ENCODE results near the gene CR1L.

Gene CR1L

DNA sequence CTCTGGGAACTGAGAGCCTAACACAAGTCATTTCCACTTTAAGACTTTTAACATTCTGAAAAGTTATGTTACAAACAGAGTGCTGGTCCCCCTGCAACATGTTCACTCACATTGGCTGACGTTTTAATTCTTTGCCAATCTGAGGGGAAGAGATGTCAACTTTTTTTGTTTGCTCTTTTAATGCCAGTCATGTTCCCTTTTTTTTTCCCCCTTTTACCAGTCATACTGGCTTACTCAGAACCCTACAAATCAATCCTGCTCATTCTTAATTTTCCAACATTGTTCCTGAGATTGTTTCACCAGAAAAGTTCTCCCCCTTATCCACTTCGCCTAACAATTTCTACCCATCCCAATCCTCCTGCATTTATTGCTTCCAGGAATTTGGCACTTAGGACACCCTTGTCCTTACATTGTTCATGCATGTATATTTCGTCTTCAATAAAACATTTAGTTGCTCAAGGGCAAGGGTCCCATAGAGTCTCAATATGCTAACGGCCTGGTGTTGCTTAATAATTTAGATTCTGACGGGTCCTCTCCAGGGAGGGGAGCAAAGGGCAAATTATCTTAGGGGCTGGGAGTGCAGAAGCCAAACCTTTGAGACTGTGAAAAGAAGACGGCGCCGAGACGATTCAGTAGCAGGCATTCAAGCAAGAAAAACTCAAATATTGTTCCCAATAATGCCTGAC is 624 bp upstream of the CR1L start:
- no peak for TF ChIP-seq ZFX (IDR thresholded peaks at IDR 0.05; ENCODE audit: borderline replicate concordance)
- TF ChIP-seq, protein P1, sequence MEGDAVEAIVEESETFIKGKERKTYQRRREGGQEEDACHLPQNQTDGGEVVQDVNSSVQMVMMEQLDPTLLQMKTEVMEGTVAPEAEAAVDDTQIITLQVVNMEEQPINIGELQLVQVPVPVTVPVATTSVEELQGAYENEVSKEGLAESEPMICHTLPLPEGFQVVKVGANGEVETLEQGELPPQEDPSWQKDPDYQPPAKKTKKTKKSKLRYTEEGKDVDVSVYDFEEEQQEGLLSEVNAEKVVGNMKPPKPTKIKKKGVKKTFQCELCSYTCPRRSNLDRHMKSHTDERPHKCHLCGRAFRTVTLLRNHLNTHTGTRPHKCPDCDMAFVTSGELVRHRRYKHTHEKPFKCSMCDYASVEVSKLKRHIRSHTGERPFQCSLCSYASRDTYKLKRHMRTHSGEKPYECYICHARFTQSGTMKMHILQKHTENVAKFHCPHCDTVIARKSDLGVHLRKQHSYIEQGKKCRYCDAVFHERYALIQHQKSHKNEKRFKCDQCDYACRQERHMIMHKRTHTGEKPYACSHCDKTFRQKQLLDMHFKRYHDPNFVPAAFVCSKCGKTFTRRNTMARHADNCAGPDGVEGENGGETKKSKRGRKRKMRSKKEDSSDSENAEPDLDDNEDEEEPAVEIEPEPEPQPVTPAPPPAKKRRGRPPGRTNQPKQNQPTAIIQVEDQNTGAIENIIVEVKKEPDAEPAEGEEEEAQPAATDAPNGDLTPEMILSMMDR (IDR thresholded peaks at IDR 0.05): no peak
- no peak overlapping the region for H3K27ac ChIP-seq

DNA sequence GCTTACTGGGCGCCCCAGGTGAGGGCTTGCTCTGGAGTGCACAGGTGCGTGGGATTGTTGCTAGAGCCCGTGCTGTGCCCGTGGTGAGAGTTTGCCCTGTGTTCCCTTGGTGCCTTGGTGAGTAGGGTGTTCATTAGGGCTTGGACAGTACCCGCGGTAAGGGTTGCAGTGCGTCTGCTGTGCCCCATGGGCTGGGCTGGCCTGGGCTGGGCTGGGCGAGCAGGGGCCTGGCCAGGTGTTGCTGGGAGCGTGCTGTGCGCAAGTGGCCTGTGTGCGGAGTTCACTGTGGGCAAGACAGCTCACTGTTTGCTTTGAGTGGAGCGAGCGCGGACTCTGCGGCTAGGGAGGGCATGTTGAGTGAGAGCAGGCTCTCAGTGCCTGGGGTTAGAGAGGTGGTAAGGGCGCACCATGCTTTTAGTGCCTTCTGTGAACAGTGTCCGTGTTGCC is 725 bp downstream of the CR1L start:
- no peak overlapping the region for H3K27ac ChIP-seq
- TF ChIP-seq ZFX (IDR thresholded peaks at IDR 0.05; ENCODE audit: borderline replicate concordance): no peak
- TF ChIP-seq, protein P1 (IDR thresholded peaks at IDR 0.05): no peak

DNA sequence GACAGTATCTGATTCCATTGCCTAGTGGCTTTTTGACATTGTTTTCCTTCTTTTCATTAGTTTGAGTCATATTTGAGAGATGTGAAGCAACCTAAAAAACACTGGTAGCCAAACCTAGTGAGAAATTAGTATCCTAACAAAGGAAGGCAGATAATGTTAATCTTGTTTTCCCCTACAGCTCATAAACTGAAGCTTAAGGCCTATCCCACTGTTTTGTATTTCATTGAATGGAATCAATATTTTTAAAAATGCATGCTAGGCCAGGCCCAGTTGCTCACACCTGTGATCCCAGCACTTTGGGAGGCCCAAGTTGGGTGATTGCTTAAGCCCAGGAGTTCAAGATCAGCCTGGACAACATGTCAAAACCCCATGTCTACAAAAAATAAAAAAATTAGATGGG is 1.2 kb downstream of the CR1L start:
- no peak overlapping the region for H3K27ac ChIP-seq

DNA sequence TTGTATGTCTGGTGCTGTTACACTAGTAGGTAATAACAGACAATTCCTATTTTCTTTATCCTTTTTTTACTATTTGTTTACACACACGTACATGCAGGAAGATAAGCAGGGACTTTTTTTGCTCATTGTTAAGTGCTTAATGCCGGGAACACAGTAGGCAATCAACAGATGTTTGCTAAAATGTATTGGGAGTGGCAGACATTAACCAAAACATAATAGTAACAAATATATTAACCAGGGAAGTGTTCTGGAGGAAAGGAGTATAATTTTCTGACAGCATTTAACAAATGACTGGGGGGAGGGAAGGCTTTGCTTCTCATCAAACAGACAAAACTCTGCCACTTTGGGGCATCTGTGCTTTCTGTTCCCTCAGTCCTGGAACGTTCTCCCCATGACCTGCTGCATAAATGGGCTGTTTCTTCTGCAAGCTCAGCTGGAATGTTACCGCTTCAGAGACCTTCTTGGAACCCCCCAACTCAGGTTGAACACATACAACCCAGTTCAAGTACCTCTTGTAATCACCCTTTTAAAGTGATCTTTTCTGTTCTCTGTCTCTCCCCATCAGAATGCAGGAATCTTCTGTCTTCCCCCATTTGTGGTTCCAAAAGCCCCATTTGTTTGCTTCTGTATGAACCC is 2.1 kb downstream of the CR1L start:
- no peak overlapping the region for H3K27ac ChIP-seq
- no peak for TF ChIP-seq ZFX (IDR thresholded peaks at IDR 0.05; ENCODE audit: borderline replicate concordance)
- TF ChIP-seq, protein P1 (IDR thresholded peaks at IDR 0.05): no peak

More for the DNA sequence above, 1.2 kb downstream of the CR1L start:
- TF ChIP-seq ZFX (IDR thresholded peaks at IDR 0.05; ENCODE audit: borderline replicate concordance): no peak
- TF ChIP-seq, protein P1 (IDR thresholded peaks at IDR 0.05): no peak

DNA sequence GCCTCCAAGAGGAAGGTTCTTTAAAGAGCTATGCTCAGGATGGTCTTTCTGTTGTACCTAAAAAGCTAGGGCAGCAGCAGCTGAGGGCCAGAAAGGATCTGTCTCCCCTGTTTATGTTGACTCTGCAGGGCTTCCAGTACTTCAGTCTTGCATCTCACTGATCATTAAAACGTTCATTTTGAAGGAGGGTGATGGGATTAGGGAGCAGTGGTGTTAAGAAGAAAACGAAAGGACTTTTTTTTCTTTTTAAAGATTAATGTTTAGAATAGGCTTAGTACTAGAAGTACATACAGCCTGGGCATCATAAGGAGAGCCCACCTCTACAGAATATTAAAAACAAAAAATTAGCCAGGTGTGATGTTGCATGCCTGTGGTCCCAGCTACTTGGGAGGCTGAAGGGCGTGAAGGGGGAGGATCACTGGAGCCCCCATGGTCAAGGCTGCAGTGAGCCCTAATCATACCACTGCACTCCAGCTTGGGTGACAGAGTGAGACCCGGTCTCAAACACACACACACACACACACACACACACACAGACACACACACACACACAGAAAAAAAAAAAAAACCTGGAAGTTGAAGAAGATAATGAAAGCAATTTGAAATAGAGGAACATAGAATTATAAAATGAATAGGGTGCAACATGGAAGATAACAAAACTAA is 2.9 kb downstream of the CR1L start:
- TF ChIP-seq, protein P1 (IDR thresholded peaks at IDR 0.05): no peak
- no peak overlapping the region for H3K27ac ChIP-seq

DNA sequence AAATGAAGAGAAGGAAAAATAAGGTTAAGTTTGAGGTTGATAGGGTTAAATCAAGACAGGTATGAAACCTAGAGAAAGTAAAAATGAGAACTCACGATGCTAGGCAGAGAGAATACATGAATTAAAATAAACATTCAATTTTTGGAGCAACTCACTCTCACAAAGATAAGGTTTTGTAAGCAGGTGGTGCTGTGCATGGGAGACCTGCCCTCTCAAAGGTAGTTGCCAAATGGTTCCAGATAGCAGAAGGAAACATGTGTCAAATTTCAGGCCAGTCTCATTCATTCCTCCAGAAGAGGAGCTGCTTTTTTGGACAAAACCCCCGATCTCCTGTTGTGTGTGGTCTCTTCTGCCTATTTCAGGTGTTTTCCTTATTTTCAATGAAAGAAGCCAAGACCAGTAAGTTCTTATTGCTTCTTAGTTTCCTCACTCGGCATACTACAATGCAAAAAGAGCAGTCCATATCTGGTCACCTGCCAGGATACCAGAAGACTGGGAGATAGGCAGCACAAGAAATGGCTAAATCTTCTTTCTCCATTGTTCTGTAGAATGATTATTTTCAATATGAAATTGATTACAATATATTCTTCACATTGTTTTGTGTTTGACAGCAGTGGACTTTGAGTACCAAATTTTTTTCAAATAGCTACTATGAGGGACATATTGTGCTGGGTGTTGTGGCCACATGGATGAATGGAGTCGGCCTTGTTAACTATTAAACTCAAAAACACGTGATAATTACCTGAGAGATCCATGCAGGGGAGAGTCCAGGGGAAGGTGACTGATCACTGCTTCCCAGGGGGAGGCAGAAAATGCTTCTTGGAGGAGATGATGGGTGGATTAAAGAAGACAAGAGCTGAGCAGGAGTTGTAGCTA is 3.6 kb downstream of the CR1L start:
- H3K27ac ChIP-seq: no peak overlapping the region
- no peak for TF ChIP-seq ZFX (IDR thresholded peaks at IDR 0.05; ENCODE audit: borderline replicate concordance)
- TF ChIP-seq, protein P1 (IDR thresholded peaks at IDR 0.05): no peak

All from 22Rv1 (cell line).